Mesothelial cell of epicardium (in vitro differentiated cells): ENCODE measurements around the gene TPM1. TPM values are rescaled to one million over a fixed set of nuclear protein-coding genes. Genes with fewer than 3 reads are reported as not detected.

Source experiments
- DNase-seq, 2 experiments: peaks; one replicate each; pipeline ENCODE4 v3.0.0; 2021; ENCODE audit warnings: low spot score in 2 of 2; ENCODE audit not compliant: unreplicated experiment in 2 of 2
- H3K27ac Mint-ChIP-seq: 2 replicates; pipeline ENCODE4 v1.8.0; 2021; ENCODE audit warnings: mixed read lengths
- H3K27me3 Mint-ChIP-seq: 2 replicates; pipeline ENCODE4 v1.8.0; 2021; ENCODE audit warnings: low read depth, mixed read lengths
- H3K36me3 Mint-ChIP-seq: 2 replicates; pipeline ENCODE4 v1.8.0; 2021; ENCODE audit warnings: mixed read lengths
- H3K4me1 Mint-ChIP-seq: 2 replicates; pipeline ENCODE4 v1.8.0; 2021; ENCODE audit warnings: mixed read lengths
- H3K4me3 Mint-ChIP-seq: 2 replicates; pipeline ENCODE4 v1.8.0; 2021; ENCODE audit warnings: mild to moderate bottlenecking, moderate library complexity, mixed read lengths
- H3K9me3 Mint-ChIP-seq: 2 replicates; pipeline ENCODE4 v1.8.0; 2021; ENCODE audit warnings: mixed read lengths
- CTCF ChIP-seq: fragments of 200-600 bp; sonication (generic); IDR thresholded peaks from one replicate; pipeline ENCODE4 v1.5.0; 2021; ENCODE audit warnings: antibody characterized with exemption; ENCODE audit not compliant: unreplicated experiment
- total RNA-seq: library from RNA; stranded (reverse); gene quantifications from 3 replicates; pipeline ENCODE4 v1.2.1, GENCODE V29; 2021

TPM1 gene
- total RNA-seq, 1 donor from 2014 or later = 659 TPM

- Mint-ChIP-seq H3K4me3 (no peak overlapping the region), H3K36me3 (peaks cover 22% of the 10 kb centered on the region), H3K9me3 (no peaks in the 10 kb centered on the region), H3K27ac (peak overlapping the region; percentile 9), H3K4me1 (peaks cover 76% of the 10 kb centered on the region), H3K27me3 (no peaks in the 10 kb centered on the region)
- DNase-seq = no peak
- TF ChIP-seq CTCF = no peak
Observed at GRCh38 chr15:63052961-63053698, 10.6 kb downstream of the TPM1 start.

DNA sequence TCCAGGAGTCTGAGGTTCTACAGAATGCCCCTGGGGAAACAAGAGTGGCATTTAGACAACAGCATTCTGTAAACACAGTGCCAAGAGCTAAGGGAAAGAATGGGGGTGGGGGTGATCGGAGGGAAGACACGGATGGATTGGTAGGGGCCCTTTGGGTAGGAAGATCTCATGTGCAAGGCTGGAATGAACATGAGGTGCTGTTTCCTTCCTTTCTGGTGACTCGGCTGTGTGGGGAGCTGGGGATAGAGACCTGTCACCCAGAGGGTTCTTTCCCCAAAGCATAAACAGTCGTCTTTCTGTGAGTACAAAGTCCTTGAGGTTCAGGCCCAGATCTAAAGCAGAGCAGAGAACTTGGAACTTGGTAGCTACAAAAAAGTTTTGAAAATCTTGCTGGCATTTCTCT lies 11.7 kb downstream of the TPM1 start:
- DNase-seq = no peak
- peaks cover 30% of the 10 kb centered on the region for H3K36me3 Mint-ChIP-seq
- no peak overlapping the region for H3K4me3 Mint-ChIP-seq
- no peaks in the 10 kb centered on the region for H3K27me3 Mint-ChIP-seq
- TF ChIP-seq CTCF = no peak
- peak overlapping the region; percentile 83 for H3K27ac Mint-ChIP-seq
- peaks cover 70% of the 10 kb centered on the region for H3K4me1 Mint-ChIP-seq
- H3K9me3 Mint-ChIP-seq = no peaks in the 10 kb centered on the region

DNA sequence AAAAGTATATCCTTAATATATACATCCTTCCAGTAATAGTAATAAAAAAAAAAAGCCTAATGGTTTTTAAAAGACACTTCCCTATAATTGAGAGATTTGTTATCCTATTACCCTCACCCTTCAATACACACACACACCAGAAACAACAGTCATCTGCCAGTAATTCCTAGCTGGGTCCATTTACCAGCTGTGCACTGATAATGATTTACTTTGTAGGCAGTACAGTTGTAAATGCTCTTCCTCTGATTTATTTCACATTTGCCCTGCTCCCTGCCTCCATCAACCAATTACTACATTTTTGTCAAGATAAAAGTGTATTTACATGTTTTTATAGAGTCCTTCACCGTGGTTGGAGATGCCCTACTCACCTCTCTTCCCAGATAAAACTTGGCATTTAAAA lies 12.4 kb downstream of the TPM1 start:
- H3K4me3 Mint-ChIP-seq = no peak overlapping the region
- peaks cover 63% of the 10 kb centered on the region for H3K4me1 Mint-ChIP-seq
- no peaks in the 10 kb centered on the region for H3K27me3 Mint-ChIP-seq
- H3K9me3 Mint-ChIP-seq = no peaks in the 10 kb centered on the region
- no peak for DNase-seq
- no peak for TF ChIP-seq CTCF
- peaks cover 35% of the 10 kb centered on the region for H3K36me3 Mint-ChIP-seq
- H3K27ac Mint-ChIP-seq = peak overlapping the region; percentile 48

- TF ChIP-seq CTCF = no peak
- H3K9me3 Mint-ChIP-seq = no peaks in the 10 kb centered on the region
- H3K27me3 Mint-ChIP-seq = no peaks in the 10 kb centered on the region
- no peak for DNase-seq
- H3K4me1 Mint-ChIP-seq = peaks cover 49% of the 10 kb centered on the region
- peaks cover 51% of the 10 kb centered on the region for H3K36me3 Mint-ChIP-seq
- no peak overlapping the region for H3K4me3 Mint-ChIP-seq
- peak overlapping the region; percentile 75 for H3K27ac Mint-ChIP-seq
Observed at GRCh38 chr15:63056829-63057228, 14.3 kb downstream of the TPM1 start.

- TF ChIP-seq CTCF = no peak
- Mint-ChIP-seq H3K36me3 (peaks cover 59% of the 10 kb centered on the region), H3K9me3 (no peaks in the 10 kb centered on the region), H3K27me3 (no peaks in the 10 kb centered on the region), H3K4me3 (no peak overlapping the region), H3K27ac (no peak overlapping the region), H3K4me1 (peaks cover 49% of the 10 kb centered on the region)
- no peak for DNase-seq
Observed at GRCh38 chr15:63057468-63058345, 15.2 kb downstream of the TPM1 start.
